ENCODE measurements around the gene HGF. TPM values are rescaled to one million over a fixed set of nuclear protein-coding genes. Genes with fewer than 3 reads are reported as not detected.

Gene HGF
- total RNA-seq, 1 donor from 2014 or later = not detected

GRCh38 chr7:81714306-81714705 is 55.5 kb downstream of the HGF start:
- H3K27me3 ChIP-seq (ENCODE audit: insufficient read depth, low read length) = no peaks in the 10 kb centered on the region
- no peaks in the 10 kb centered on the region for H3K4me1 ChIP-seq (ENCODE audit: insufficient read depth, low read length)
- Mint-ChIP-seq H3K4me3 (ENCODE audit: unreplicated experiment) (no peak overlapping the region), H3K27ac (ENCODE audit: unreplicated experiment) (no peak overlapping the region), H3K36me3 (ENCODE audit: low read depth, unreplicated experiment) (no peaks in the 10 kb centered on the region), H3K9me3 (ENCODE audit: unreplicated experiment) (no peaks in the 10 kb centered on the region), H3K27me3 (ENCODE audit: low read depth, unreplicated experiment) (no peaks in the 10 kb centered on the region), H3K4me1 (ENCODE audit: low read depth, unreplicated experiment) (no peaks in the 10 kb centered on the region)
- no peak for FAIRE-seq
- no peaks in the 10 kb centered on the region for H3K79me2 ChIP-seq (ENCODE audit: insufficient read depth, low read length)
- no peaks in the 10 kb centered on the region for H3K36me3 ChIP-seq (ENCODE audit: insufficient read depth, low read length)
- H3K27ac ChIP-seq (ENCODE audit: low read depth, low read length) = no peak overlapping the region
- no peak overlapping the region for H2AFZ ChIP-seq (ENCODE audit: low read depth, low read length)
- no peak overlapping the region for H3K9ac ChIP-seq (ENCODE audit: low read length)
- H3K4me3 ChIP-seq (ENCODE audit: insufficient read depth, low read depth, low read length) = no peak overlapping the region
- H3K9me3 ChIP-seq (ENCODE audit: insufficient read depth, low read depth, low read length) = no peaks in the 10 kb centered on the region
- no peaks in the 10 kb centered on the region for H4K20me1 ChIP-seq (ENCODE audit: insufficient read depth, low read length)
- peak; percentile 42 for DNase-seq (ENCODE audit: low read depth)
- TF ChIP-seq CTCF (IDR thresholded peaks at IDR 0.05; ENCODE audit: insufficient read depth, low read depth, low read length) (no peak), EZH2 (IDR thresholded peaks at IDR 0.05; ENCODE audit: insufficient read depth, low read length) (no peak)
- H3K4me2 ChIP-seq (ENCODE audit: low read length) = no peak overlapping the region

GRCh38 chr7:81710751-81711150 is 59.1 kb downstream of the HGF start:
- H3K27me3 Mint-ChIP-seq (ENCODE audit: low read depth, unreplicated experiment) = no peaks in the 10 kb centered on the region
- Histone ChIP-seq H2AFZ (ENCODE audit: low read depth, low read length) (no peak overlapping the region), H3K36me3 (ENCODE audit: insufficient read depth, low read length) (no peaks in the 10 kb centered on the region), H3K4me1 (ENCODE audit: insufficient read depth, low read length) (no peaks in the 10 kb centered on the region), H3K27me3 (ENCODE audit: insufficient read depth, low read length) (no peaks in the 10 kb centered on the region), H3K9me3 (ENCODE audit: insufficient read depth, low read depth, low read length) (no peaks in the 10 kb centered on the region), H3K79me2 (ENCODE audit: insufficient read depth, low read length) (no peaks in the 10 kb centered on the region), H3K4me2 (ENCODE audit: low read length) (no peak overlapping the region), H3K9ac (ENCODE audit: low read length) (no peak overlapping the region), H3K4me3 (ENCODE audit: insufficient read depth, low read depth, low read length) (no peak overlapping the region), H4K20me1 (ENCODE audit: insufficient read depth, low read length) (no peaks in the 10 kb centered on the region), H3K27ac (ENCODE audit: low read depth, low read length) (no peak overlapping the region)
- DNase-seq (ENCODE audit: low read depth) (no peak), FAIRE-seq (no peak)
- H3K9me3 Mint-ChIP-seq (ENCODE audit: unreplicated experiment) = no peaks in the 10 kb centered on the region
- no peaks in the 10 kb centered on the region for H3K4me1 Mint-ChIP-seq (ENCODE audit: low read depth, unreplicated experiment)
- no peak overlapping the region for H3K27ac Mint-ChIP-seq (ENCODE audit: unreplicated experiment)
- TF ChIP-seq CTCF (IDR thresholded peaks at IDR 0.05; ENCODE audit: insufficient read depth, low read depth, low read length) (no peak), EZH2 (IDR thresholded peaks at IDR 0.05; ENCODE audit: insufficient read depth, low read length) (no peak)
- H3K4me3 Mint-ChIP-seq (ENCODE audit: unreplicated experiment) = no peak overlapping the region
- H3K36me3 Mint-ChIP-seq (ENCODE audit: low read depth, unreplicated experiment) = no peaks in the 10 kb centered on the region

- Histone ChIP-seq H3K9me3 (ENCODE audit: insufficient read depth, low read depth, low read length) (no peaks in the 10 kb centered on the region), H3K36me3 (ENCODE audit: insufficient read depth, low read length) (no peaks in the 10 kb centered on the region), H3K4me3 (ENCODE audit: insufficient read depth, low read depth, low read length) (no peak overlapping the region), H3K27me3 (ENCODE audit: insufficient read depth, low read length) (no peaks in the 10 kb centered on the region), H2AFZ (ENCODE audit: low read depth, low read length) (no peak overlapping the region), H3K79me2 (ENCODE audit: insufficient read depth, low read length) (no peaks in the 10 kb centered on the region), H3K4me2 (ENCODE audit: low read length) (no peak overlapping the region), H4K20me1 (ENCODE audit: insufficient read depth, low read length) (no peaks in the 10 kb centered on the region), H3K9ac (ENCODE audit: low read length) (no peak overlapping the region), H3K27ac (ENCODE audit: low read depth, low read length) (no peak overlapping the region), H3K4me1 (ENCODE audit: insufficient read depth, low read length) (no peaks in the 10 kb centered on the region)
- H3K4me1 Mint-ChIP-seq (ENCODE audit: low read depth, unreplicated experiment) = peaks cover under 1% of the 10 kb centered on the region
- DNase-seq (ENCODE audit: low read depth) (no peak), FAIRE-seq (no peak)
- H3K27me3 Mint-ChIP-seq (ENCODE audit: low read depth, unreplicated experiment) = no peaks in the 10 kb centered on the region
- no peaks in the 10 kb centered on the region for H3K9me3 Mint-ChIP-seq (ENCODE audit: unreplicated experiment)
- no peak overlapping the region for H3K4me3 Mint-ChIP-seq (ENCODE audit: unreplicated experiment)
- no peak overlapping the region for H3K27ac Mint-ChIP-seq (ENCODE audit: unreplicated experiment)
- no peaks in the 10 kb centered on the region for H3K36me3 Mint-ChIP-seq (ENCODE audit: low read depth, unreplicated experiment)
- TF ChIP-seq EZH2 (IDR thresholded peaks at IDR 0.05; ENCODE audit: insufficient read depth, low read length) (no peak), CTCF (IDR thresholded peaks at IDR 0.05; ENCODE audit: insufficient read depth, low read depth, low read length) (no peak)
These were observed 60.0 kb downstream of the HGF start for GRCh38 chr7:81709836-81710235.
